GM12873 (cell line): ENCODE measurements around the gene PLCXD3.

Source experiments
- TF ChIP-seq, protein P1 (sequence below): IDR thresholded peaks from 2 replicates; pipeline ENCODE4 v1.5.1; 2012; ENCODE audit warnings: low read depth, mild to moderate bottlenecking, moderate library complexity, low read length, control low read depth; ENCODE audit not compliant: insufficient read depth; ENCODE audit errors: missing control alignments

The PLCXD3 gene

GRCh38 chr5:41485533-41485932 is 24.9 kb downstream of the PLCXD3 start:
- TF ChIP-seq, protein P1, sequence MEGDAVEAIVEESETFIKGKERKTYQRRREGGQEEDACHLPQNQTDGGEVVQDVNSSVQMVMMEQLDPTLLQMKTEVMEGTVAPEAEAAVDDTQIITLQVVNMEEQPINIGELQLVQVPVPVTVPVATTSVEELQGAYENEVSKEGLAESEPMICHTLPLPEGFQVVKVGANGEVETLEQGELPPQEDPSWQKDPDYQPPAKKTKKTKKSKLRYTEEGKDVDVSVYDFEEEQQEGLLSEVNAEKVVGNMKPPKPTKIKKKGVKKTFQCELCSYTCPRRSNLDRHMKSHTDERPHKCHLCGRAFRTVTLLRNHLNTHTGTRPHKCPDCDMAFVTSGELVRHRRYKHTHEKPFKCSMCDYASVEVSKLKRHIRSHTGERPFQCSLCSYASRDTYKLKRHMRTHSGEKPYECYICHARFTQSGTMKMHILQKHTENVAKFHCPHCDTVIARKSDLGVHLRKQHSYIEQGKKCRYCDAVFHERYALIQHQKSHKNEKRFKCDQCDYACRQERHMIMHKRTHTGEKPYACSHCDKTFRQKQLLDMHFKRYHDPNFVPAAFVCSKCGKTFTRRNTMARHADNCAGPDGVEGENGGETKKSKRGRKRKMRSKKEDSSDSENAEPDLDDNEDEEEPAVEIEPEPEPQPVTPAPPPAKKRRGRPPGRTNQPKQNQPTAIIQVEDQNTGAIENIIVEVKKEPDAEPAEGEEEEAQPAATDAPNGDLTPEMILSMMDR = no peak

GRCh38 chr5:41482715-41483114 is 27.7 kb downstream of the PLCXD3 start:
- TF ChIP-seq, protein P1 = no peak

DNA sequence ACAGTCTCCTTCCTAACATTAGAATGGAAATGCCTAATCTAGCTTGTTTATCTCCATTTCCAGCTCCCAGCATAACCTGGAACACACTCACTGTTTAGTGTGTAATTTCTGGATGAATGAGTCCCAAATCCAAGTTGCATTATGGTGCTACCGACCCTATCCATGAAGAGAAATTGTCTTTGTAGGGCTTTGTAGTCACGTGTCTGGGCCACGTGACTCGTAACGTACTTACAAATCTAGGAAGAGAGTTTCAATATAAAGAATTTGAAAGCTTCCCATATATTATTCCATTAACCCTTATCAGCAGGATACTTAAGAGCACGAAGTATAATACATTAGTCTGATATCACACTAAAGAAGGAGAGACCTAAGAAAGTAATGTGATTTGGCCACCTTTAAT is 28.2 kb downstream of the PLCXD3 start:
- TF ChIP-seq, protein P1 = no peak

DNA sequence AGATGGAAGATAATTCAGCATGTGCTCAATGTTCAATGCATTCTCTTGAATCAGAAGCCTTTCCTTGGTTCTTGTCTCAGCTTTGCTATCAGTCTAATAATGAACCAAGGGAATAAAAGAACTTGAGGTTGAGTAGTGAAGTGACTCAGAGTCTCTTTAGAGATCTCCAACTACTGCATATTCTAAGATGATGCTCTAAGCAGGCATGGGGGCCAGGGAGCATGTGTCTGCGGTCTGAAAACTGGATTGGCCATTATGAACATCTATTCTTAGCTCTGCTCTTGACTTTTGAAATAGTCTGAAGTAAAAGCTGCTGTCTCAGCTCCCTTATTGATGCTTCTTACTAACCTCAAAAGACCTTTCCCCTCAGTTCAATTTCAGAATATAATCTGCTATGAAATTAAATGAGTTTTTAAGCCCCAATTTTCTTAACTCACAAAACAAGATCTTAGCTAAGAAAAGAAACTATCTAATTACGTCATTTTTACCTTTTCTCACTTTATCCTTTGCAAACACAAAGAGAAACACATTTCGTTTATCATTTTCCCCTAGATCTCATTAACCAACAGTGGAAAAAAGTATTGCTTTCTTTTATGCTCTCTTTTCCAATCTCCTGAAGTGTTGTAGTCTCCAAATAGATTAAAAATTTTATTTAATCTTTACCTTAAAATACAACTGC is 44.8 kb downstream of the PLCXD3 start:
- TF ChIP-seq, protein P1 = no peak

- TF ChIP-seq, protein P1 = no peak
Observed at GRCh38 chr5:41459557-41459956, 50.8 kb downstream of the PLCXD3 start.

- TF ChIP-seq, protein P1 = no peak
Observed at GRCh38 chr5:41457094-41457493, 53.3 kb downstream of the PLCXD3 start.

- TF ChIP-seq, protein P1 = no peak
Observed at GRCh38 chr5:41452506-41452905, 57.9 kb downstream of the PLCXD3 start.
